ENCODE results near the gene SCN2B. TPM values are rescaled to one million over a fixed set of nuclear protein-coding genes. Genes with fewer than 3 reads are reported as not detected.

Gene SCN2B
- total RNA-seq, 4 donors from 2014 or later = 0.37 to 9.3 TPM; not detected in 2

GRCh38 chr11:118114266-118114665 lies 62.2 kb downstream of the SCN2B start:
- no peaks in the 10 kb centered on the region for H3K27me3 ChIP-seq
- no peak for DNase-seq
- no peaks in the 10 kb centered on the region for H3K9me3 ChIP-seq
- H3K4me1 ChIP-seq = no peaks in the 10 kb centered on the region
- TF ChIP-seq POLR2A (IDR thresholded peaks at IDR 0.05) = no peak
- no peak for TF ChIP-seq CTCF (IDR thresholded peaks at IDR 0.05)
- H3K4me3 ChIP-seq = no peak overlapping the region
- intact Hi-C loops (cut with DNase I; ENCODE audit: low total_unique reads) = no loop called here
- H3K27ac ChIP-seq = no peak overlapping the region
- no peaks in the 10 kb centered on the region for H3K36me3 ChIP-seq

GRCh38 chr11:118112711-118113430 lies 63.6 kb downstream of the SCN2B start:
- TF ChIP-seq CTCF (IDR thresholded peaks at IDR 0.05) (no peak), POLR2A (IDR thresholded peaks at IDR 0.05) (no peak)
- Histone ChIP-seq H3K36me3 (no peaks in the 10 kb centered on the region), H3K4me3 (no peak overlapping the region), H3K27ac (no peak overlapping the region), H3K27me3 (no peaks in the 10 kb centered on the region), H3K9me3 (no peaks in the 10 kb centered on the region), H3K4me1 (no peaks in the 10 kb centered on the region)
- DNase-seq = no peak
- intact Hi-C loops (cut with DNase I; ENCODE audit: low total_unique reads) = no loop called here

Small RNA genes lying within 50 kb of the gene (small RNA-seq; reads per million reads assigned to genes)
- gene HSPE1P18 = not detected

Other genes with a start within 250 kb of the SCN2B start
- under 1 TPM in 3 of 4 donors, not detected in 1; 0.15 to 0.90 (median 0.51) TPM for gene TMPRSS13, start 247.2 kb downstream of the SCN2B start, total RNA-seq
- gene IL10RA, start 190.2 kb downstream of the SCN2B start, total RNA-seq = 10 to 100 TPM in 3 of 4 donors, 1 to 10 TPM in 1; 6.8 to 45.9 (median 11.1) TPM
- gene TMPRSS4, start 99.6 kb downstream of the SCN2B start, total RNA-seq = 1 to 10 TPM in 1 of 4 donors, under 1 TPM in 1, not detected in 2; 0.88 to 5.5 TPM
- gene SMIM35, start 89.7 kb downstream of the SCN2B start, total RNA-seq = not detected
- 1 to 10 TPM; 1.8 to 7.3 (median 2.5) TPM for gene SCN4B, start 23.8 kb downstream of the SCN2B start, total RNA-seq
- 1 to 10 TPM; 1.2 to 9.1 (median 5.6) TPM for gene JAML, start 48.4 kb upstream of the SCN2B start, total RNA-seq
- gene MPZL3, start 75.7 kb upstream of the SCN2B start, total RNA-seq = 1 to 10 TPM in 3 of 4 donors, under 1 TPM in 1; 0.26 to 8.3 (median 3.3) TPM
- 100 to 1,000 TPM in 1 of 4 donors, 10 to 100 TPM in 3; 40.9 to 191 (median 73.9) TPM for gene MPZL2, start 87.7 kb upstream of the SCN2B start, total RNA-seq
- gene CD3E, start 128.1 kb upstream of the SCN2B start, total RNA-seq = 1 to 10 TPM in 1 of 4 donors, under 1 TPM in 1, not detected in 2; 0.48 to 2.4 TPM
- gene CD3D, start 166.1 kb upstream of the SCN2B start, total RNA-seq = 1 to 10 TPM in 1 of 4 donors, not detected in 3; 1.7 TPM
- 1 to 10 TPM in 1 of 4 donors, under 1 TPM in 1, not detected in 2; 0.34 to 6.2 TPM for gene CD3G, start 167.7 kb upstream of the SCN2B start, total RNA-seq
- gene UBE4A, start 183.0 kb upstream of the SCN2B start, total RNA-seq = 10 to 100 TPM; 31.0 to 41.2 (median 33.3) TPM
- 100 to 1,000 TPM in 3 of 4 donors, 10 to 100 TPM in 1; 36.4 to 274 (median 152) TPM for gene ATP5MG, start 225.0 kb upstream of the SCN2B start, total RNA-seq

Measured in uterus (tissue), 4 donors.